K562 (cell line): Measurements from ENCODE around the gene OR2A12. TPM values are rescaled to one million over a fixed set of nuclear protein-coding genes. Genes with fewer than 3 reads are reported as not detected.
"Not testable (repeated sequence)": the region's sequence is repeated elsewhere in the genome, so short reads cannot be mapped to it uniquely, and the experiment has no call there.

Experiments
- ATAC-seq: fragments of 200-7000 bp; cut with Tn5 transposase; 3 replicates; pipeline ENCODE4 v1.9.1; 2020; ENCODE audit warnings: moderate library complexity
- BruUV-seq: library from RNA; stranded (reverse); fragments of 400-500 nt; replicated peaks from 2 replicates; lab custom pipeline; 2021; lab: Mats Ljungman, UMichigan
- CTCF ChIA-PET: fragments of 300-600 bp; formaldehyde crosslinking; extraction: SDS; loops from one replicate; lab custom pipeline; 2021; ENCODE audit warnings: low intra/inter-chr PET ratio; lab: Yijun Ruan, JAX
- POLR2A ChIA-PET: fragments of 300-600, 350-650 bp; sonication (Branson Sonifier 250); formaldehyde crosslinking; extraction: SDS; loops from one replicate; lab custom pipeline; 2021; ENCODE audit warnings: antibody characterized with exemption, inconsistent platforms; lab: Yijun Ruan, JAX
- DNase-seq, 4 experiments: peaks; one replicate each; pipeline versions ENCODE4 v3.0.0 to v3.0.0-alpha.2; 2011 to 2018; ENCODE audit warnings: low spot score in 3 of 4, mixed read lengths in 3 of 4; ENCODE audit errors: extremely low read depth in 1 of 4
- FAIRE-seq: peaks from 2 replicates; lab custom pipeline; 2011; peaks lifted over from hg19 to GRCh38; lab: Jason Lieb, UNC
- H2AFZ ChIP-seq: 2 replicates; pipeline ENCODE4 v1.6.0; 2011; ENCODE audit warnings: low read depth, low read length, control low read depth, inconsistent platforms
- H3K27ac ChIP-seq: fragments of 200-600 bp; 3 replicates; pipeline ENCODE4 v1.8.0; 2011; ENCODE audit warnings: low read depth, mild to moderate bottlenecking, control low read depth, inconsistent platforms, low read length, moderate library complexity, mixed read lengths; ENCODE audit errors: extremely low read depth
- H3K27me3 ChIP-seq, 2 experiments: fragments of 300-600 bp in 1 of 2; 2 replicates in 1 of 2; 3 replicates in 1 of 2; pipeline versions ENCODE4 v1.6.0 to v1.8.0; 2011; ENCODE audit warnings: inconsistent platforms in 2 of 2, low read length in 2 of 2, mild to moderate bottlenecking in 1 of 2, mixed read lengths in 1 of 2, moderate library complexity in 1 of 2; ENCODE audit not compliant: control insufficient read depth in 2 of 2, insufficient read depth in 2 of 2
- H3K36me3 ChIP-seq: fragments of 300-600 bp; 3 replicates; pipeline ENCODE4 v1.8.0; 2011; ENCODE audit warnings: mild to moderate bottlenecking, low read length, inconsistent platforms; ENCODE audit not compliant: control insufficient read depth, insufficient read depth
- H3K4me1 ChIP-seq, 2 experiments: fragments of 200-600 bp in 1 of 2; replicated peaks in 1 of 2; 2 replicates in 1 of 2; 3 replicates in 1 of 2; pipeline versions ENCODE4 v1.5.1 to v1.8.0; 2011; ENCODE audit warnings: inconsistent platforms in 2 of 2, low read length in 2 of 2, mild to moderate bottlenecking in 1 of 2, mixed read lengths in 1 of 2, moderate library complexity in 1 of 2; ENCODE audit not compliant: control insufficient read depth in 2 of 2, insufficient read depth in 2 of 2
- H3K4me2 ChIP-seq: 2 replicates; pipeline ENCODE4 v1.6.1; 2011; ENCODE audit warnings: low read length, control low read depth, inconsistent platforms, mixed read lengths; ENCODE audit not compliant: insufficient read depth
- H3K4me3 ChIP-seq: fragments of 200-600 bp; sonication (generic), shearing (Covaris generic); 2 replicates; pipeline ENCODE4 v1.5.1; 2016; ENCODE audit warnings: control low read depth, inconsistent platforms
- H3K79me2 ChIP-seq: fragments of 200-600 bp; 3 replicates; pipeline ENCODE4 v1.8.0; 2011; ENCODE audit warnings: low read length, inconsistent platforms; ENCODE audit not compliant: control insufficient read depth, insufficient read depth
- H3K9ac ChIP-seq, 2 experiments: 2 replicates each; pipeline versions ENCODE4 v1.6.0 to v1.6.1; 2011; ENCODE audit warnings: low read depth in 2 of 2, low read length in 2 of 2, control low read depth in 1 of 2, inconsistent platforms in 1 of 2, mild to moderate bottlenecking in 1 of 2, mixed read lengths in 1 of 2; ENCODE audit not compliant: insufficient read depth in 1 of 2
- H3K9me1 ChIP-seq: one replicate; pipeline ENCODE4 v1.6.0; 2011; ENCODE audit warnings: inconsistent platforms, mild to moderate bottlenecking, low read length, moderate library complexity; ENCODE audit not compliant: control insufficient read depth, insufficient read depth
- H3K9me3 ChIP-seq: replicated peaks from 2 replicates; pipeline ENCODE4 v1.5.1; 2011; ENCODE audit warnings: low read depth, low read length, inconsistent platforms; ENCODE audit not compliant: control insufficient read depth, insufficient read depth
- H4K20me1 ChIP-seq: replicated peaks from 2 replicates; pipeline ENCODE4 v1.6.1; 2011; ENCODE audit warnings: low read length, inconsistent platforms, mixed read lengths; ENCODE audit not compliant: control insufficient read depth, insufficient read depth
- DACH1 ChIP-seq: fragments of 450-650 bp; IDR thresholded peaks from 2 replicates; pipeline ENCODE4 v1.6.1; 2018; ENCODE audit not compliant: partially characterized antibody
- JUND ChIP-seq, 2 experiments: IDR thresholded peaks; 2 replicates in 1 of 2; 3 replicates in 1 of 2; pipeline ENCODE4 v1.6.1; 2011; ENCODE audit warnings: borderline replicate concordance in 2 of 2, low read depth in 2 of 2, low read length in 2 of 2, improper control_type of control experiment in 1 of 2, missing biosample characterization in 1 of 2, missing genetic modification characterization in 1 of 2, missing genetic modification reagents in 1 of 2
- RAD21 ChIP-seq, 2 experiments: fragments of 250-450 bp in 1 of 2; fragments of 450-650 bp in 1 of 2; sonication (Bioruptor Pico) in 1 of 2; formaldehyde crosslinking in 1 of 2; IDR thresholded peaks in 1 of 2; conservative IDR thresholded peaks in 1 of 2; 2 replicates each; pipeline versions ENCODE4 v1.4.0 to v1.8.0; 2020 to 2022; ENCODE audit warnings: mild to moderate bottlenecking in 2 of 2, moderate library complexity in 1 of 2
- RB1 ChIP-seq: fragments of 450-650 bp; IDR thresholded peaks from 2 replicates; pipeline ENCODE4 v1.6.1; 2017; ENCODE audit warnings: low read depth, mild to moderate bottlenecking
- REST ChIP-seq, 2 experiments: fragments of 450-650 bp; formaldehyde crosslinking in 1 of 2; IDR thresholded peaks; 2 replicates each; pipeline versions ENCODE4 v1.4.0 to v1.6.1; 2014 to 2020; ENCODE audit warnings: mild to moderate bottlenecking in 2 of 2, borderline replicate concordance in 1 of 2, low read depth in 1 of 2
- YY1 ChIP-seq, 3 experiments: IDR thresholded peaks; 2 replicates each; pipeline ENCODE4 v1.6.1; 2011; ENCODE audit warnings: low read length in 2 of 3, mild to moderate bottlenecking in 2 of 3, moderate library complexity in 2 of 3, borderline replicate concordance in 1 of 3, control low read depth in 1 of 3, low read depth in 1 of 3; ENCODE audit not compliant: insufficient read depth in 3 of 3, insufficient replicate concordance in 2 of 3, control insufficient read depth in 1 of 3, insufficient read length in 1 of 3; ENCODE audit errors: extremely low read depth in 1 of 3
- WGBS: fragments of 100-300 bp; shearing (Covaris generic); methylation state at CpG from one replicate; pipeline ENCODE4 v1.1.6; 2016; ENCODE audit warnings: low coverage, mixed read lengths; ENCODE audit not compliant: insufficient coverage; ENCODE audit errors: missing lambda C conversion rate; 5-methylcytosine and 5-hydroxymethylcytosine counted together
- in situ Hi-C: fragments of 300-500 bp; cut with MboI; formaldehyde crosslinking; loops from 4 replicates; pipeline ENCODE4 v1.15.0; 2018; ENCODE audit warnings: inconsistent platforms, mixed read lengths
- intact Hi-C: fragments of 100-400 bp; cut with micrococcal nuclease; formaldehyde crosslinking; loops from 2 replicates; pipeline ENCODE4 v1.14.2; 2022
- polyA plus RNA-seq, 8 experiments: library from polyadenylated mRNA; depleted of rRNA in 4 of 8; stranded (reverse) in 5 of 8; unstranded in 3 of 8; fragments of >200 nt; fragmentation: Nextera tagmentation in 2 of 8; fragmentation: Illumina TruSeq in 1 of 8; extraction: Ambion mirVana in 2 of 8; extraction: Trizol in 1 of 8; gene quantifications; 2 replicates each; pipeline versions ENCODE4 v1.2.1 to v1.2.3, GENCODE V29; 2011 to 2014; ENCODE audit warnings: inconsistent platforms in 1 of 8, missing spikeins in 1 of 8
- total RNA-seq, 7 experiments: library from RNA; depleted of rRNA in 6 of 7; stranded (reverse); fragments of >200 nt in 6 of 7; fragmentation: Illumina TruSeq in 2 of 7; extraction: Trizol in 2 of 7; gene quantifications; 2 replicates each; pipeline versions ENCODE4 v1.2.1 to v1.2.3, GENCODE V29; 2011 to 2021; ENCODE audit warnings: low replicate concordance in 1 of 7
- TF ChIP-seq, protein P1 (sequence below): IDR thresholded peaks from 2 replicates; pipeline ENCODE4 v1.6.1; 2014; ENCODE audit warnings: antibody characterized with exemption

Gene OR2A12
- total and polyA plus RNA-seq, 9 of the 15 experiments (the other 6 are each of a cell fraction or from before 2014, with no cell fraction given) = not detected

DNA sequence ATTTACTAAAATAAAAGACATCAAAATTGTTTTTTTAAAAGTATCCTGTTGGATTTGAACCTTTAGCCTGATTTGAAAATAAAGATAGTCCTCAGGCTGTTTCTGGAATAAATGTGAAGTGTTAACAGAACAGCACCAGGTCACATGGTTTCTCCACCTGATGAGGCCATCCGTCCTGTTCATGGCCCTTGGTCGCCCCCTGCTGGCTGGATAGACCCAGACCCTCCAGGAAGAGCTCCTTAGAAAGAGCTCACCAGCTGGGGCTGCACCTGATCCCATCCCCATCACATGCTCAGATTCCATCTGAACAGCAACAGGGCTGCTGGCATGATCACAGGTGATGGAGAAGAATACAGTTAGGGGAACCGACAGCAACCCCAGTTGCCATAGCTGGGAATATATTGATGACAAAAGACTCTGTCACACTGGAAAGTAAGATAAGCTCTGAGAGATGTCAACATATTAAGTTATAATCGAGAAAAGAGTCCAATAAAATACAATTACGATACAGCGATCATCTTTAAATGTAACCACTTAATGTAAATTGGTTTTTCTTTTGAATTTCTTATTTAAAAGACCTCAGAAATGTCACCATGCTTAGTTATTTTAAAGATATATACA lies 41.7 kb downstream of the OR2A12 start (continued):
- TF ChIP-seq JUND (IDR thresholded peaks at IDR 0.05; ENCODE audit: borderline replicate concordance, low read depth, low read length) (peak; percentile 57; the same call in 1 of the 2 replicates), JUND (tag; IDR thresholded peaks at IDR 0.05; ENCODE audit: borderline replicate concordance, low read depth, low read length) (no peak; the same call in 2 of the 3 replicates), YY1 (IDR thresholded peaks at IDR 0.05; ENCODE audit: borderline replicate concordance in 1 of 3, control insufficient read depth in 1 of 3, extremely low read depth in 1 of 3, insufficient read depth in 3 of 3, insufficient read length in 1 of 3, insufficient replicate concordance in 2 of 3, low read depth in 1 of 3, low read length in 2 of 3) (peak in 1 of 3 experiments; percentile 30), DACH1 (peak; percentile 60), RB1 (peak; percentile 61; the same call in 1 of the 2 replicates), RAD21 (CRISPR knock-in tag; conservative IDR thresholded peaks at IDR 0.05 in 1 of 2, IDR thresholded peaks at IDR 0.05 in 1 of 2) (peak; percentile 94), REST (IDR thresholded peaks at IDR 0.05; ENCODE audit: borderline replicate concordance) (peak; percentile 92), REST (CRISPR knock-in tag; IDR thresholded peaks at IDR 0.05; ENCODE audit: low read depth) (no peak)
- TF ChIP-seq, protein P1, sequence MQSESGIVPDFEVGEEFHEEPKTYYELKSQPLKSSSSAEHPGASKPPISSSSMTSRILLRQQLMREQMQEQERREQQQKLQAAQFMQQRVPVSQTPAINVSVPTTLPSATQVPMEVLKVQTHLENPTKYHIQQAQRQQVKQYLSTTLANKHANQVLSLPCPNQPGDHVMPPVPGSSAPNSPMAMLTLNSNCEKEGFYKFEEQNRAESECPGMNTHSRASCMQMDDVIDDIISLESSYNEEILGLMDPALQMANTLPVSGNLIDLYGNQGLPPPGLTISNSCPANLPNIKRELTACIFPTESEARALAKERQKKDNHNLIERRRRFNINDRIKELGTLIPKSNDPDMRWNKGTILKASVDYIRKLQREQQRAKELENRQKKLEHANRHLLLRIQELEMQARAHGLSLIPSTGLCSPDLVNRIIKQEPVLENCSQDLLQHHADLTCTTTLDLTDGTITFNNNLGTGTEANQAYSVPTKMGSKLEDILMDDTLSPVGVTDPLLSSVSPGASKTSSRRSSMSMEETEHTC = peak; percentile 91

DNA sequence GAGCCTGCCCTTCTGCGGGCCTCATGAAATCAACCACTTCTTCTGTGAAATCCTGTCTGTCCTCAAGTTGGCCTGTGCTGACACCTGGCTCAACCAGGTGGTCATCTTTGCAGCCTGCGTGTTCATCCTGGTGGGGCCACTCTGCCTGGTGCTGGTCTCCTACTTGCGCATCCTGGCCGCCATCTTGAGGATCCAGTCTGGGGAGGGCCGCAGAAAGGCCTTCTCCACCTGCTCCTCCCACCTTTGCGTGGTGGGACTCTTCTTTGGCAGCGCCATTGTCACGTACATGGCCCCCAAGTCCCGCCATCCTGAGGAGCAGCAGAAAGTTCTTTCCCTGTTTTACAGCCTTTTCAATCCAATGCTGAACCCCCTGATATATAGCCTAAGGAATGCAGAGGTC lies 43.5 kb downstream of the OR2A12 start:
- H2AFZ ChIP-seq, H3K9me3 ChIP-seq, ATAC-seq, H3K9me1 ChIP-seq, H3K9ac ChIP-seq, FAIRE-seq, H3K4me2 ChIP-seq, H3K27ac ChIP-seq, H3K4me3 ChIP-seq, H3K27me3 ChIP-seq, H3K36me3 ChIP-seq, H3K4me1 ChIP-seq, BruUV-seq, H4K20me1 ChIP-seq, DNase-seq, intact Hi-C loops, in situ Hi-C loops, POLR2A ChIA-PET, H3K79me2 ChIP-seq: not testable (repeated sequence)
- CTCF ChIA-PET = interaction anchor here (0.7 kb wide), 1 partner anchor 25 kb away, joined by 3 read pairs; no protein-coding TSS in a partner anchor
- WGBS = 2% methylated on average over 9 of the region's 9 CpGs
